Keratinocyte (primary cell): Measurements from ENCODE around the gene AUH. TPM values are rescaled to one million over a fixed set of nuclear protein-coding genes. Genes with fewer than 3 reads are reported as not detected.

Source experiments
- DNase-seq: peaks from one replicate; pipeline ENCODE4 v3.0.0-alpha.2; 2011; ENCODE audit warnings: low read depth, missing footprints, low spot score
- FAIRE-seq: peaks from 2 replicates; lab custom pipeline; 2011; peaks lifted over from hg19 to GRCh38; lab: Jason Lieb, UNC
- H2AFZ ChIP-seq: 2 replicates; pipeline ENCODE4 v1.6.0; 2012; ENCODE audit warnings: low read length, control low read depth, inconsistent platforms; ENCODE audit not compliant: control insufficient read depth
- H3K27ac ChIP-seq: 2 replicates; pipeline ENCODE4 v1.5.1; 2011; ENCODE audit warnings: low read length; ENCODE audit not compliant: control insufficient read depth, insufficient read depth
- H3K27me3 ChIP-seq: 3 replicates; pipeline ENCODE4 v1.6.0; 2011; ENCODE audit warnings: low read length; ENCODE audit not compliant: control insufficient read depth, insufficient read depth; ENCODE audit errors: extremely low read depth
- H3K36me3 ChIP-seq, 2 experiments: 2 replicates in 1 of 2; 3 replicates in 1 of 2; pipeline ENCODE4 v1.5.1; 2011; ENCODE audit warnings: low read length in 2 of 2, mild to moderate bottlenecking in 1 of 2; ENCODE audit not compliant: control insufficient read depth in 2 of 2, insufficient read depth in 2 of 2; ENCODE audit errors: extremely low read depth in 1 of 2
- H3K4me1 ChIP-seq: 3 replicates; pipeline ENCODE4 v1.5.1; 2011; ENCODE audit warnings: low read length; ENCODE audit not compliant: control insufficient read depth, insufficient read depth; ENCODE audit errors: extremely low read depth
- H3K4me2 ChIP-seq: 3 replicates; pipeline ENCODE4 v1.6.0; 2011; ENCODE audit warnings: low read depth, low read length; ENCODE audit not compliant: control insufficient read depth, insufficient read depth; ENCODE audit errors: extremely low read depth
- H3K4me3 ChIP-seq, 3 experiments: fragments of 200-600 bp in 1 of 3; sonication (generic) in 1 of 3; 2 replicates in 2 of 3; 3 replicates in 1 of 3; pipeline ENCODE4 v1.5.1; 2011 to 2016; ENCODE audit warnings: low read length in 3 of 3, mild to moderate bottlenecking in 3 of 3, control low read depth in 2 of 3, inconsistent platforms in 1 of 3, low read depth in 1 of 3, mixed read lengths in 1 of 3, mixed run types in 1 of 3, moderate library complexity in 1 of 3; ENCODE audit not compliant: control insufficient read depth in 2 of 3, insufficient read depth in 2 of 3; ENCODE audit errors: extremely low read depth in 1 of 3
- H3K79me2 ChIP-seq: 2 replicates; pipeline ENCODE4 v1.6.0; 2012; ENCODE audit warnings: low read length; ENCODE audit not compliant: control insufficient read depth, insufficient read depth
- H3K9ac ChIP-seq: 3 replicates; pipeline ENCODE4 v1.6.0; 2011; ENCODE audit warnings: low read length; ENCODE audit not compliant: control insufficient read depth, insufficient read depth; ENCODE audit errors: extremely low read depth
- H3K9me1 ChIP-seq: 3 replicates; pipeline ENCODE4 v1.6.0; 2011; ENCODE audit warnings: low read length; ENCODE audit not compliant: control insufficient read depth, insufficient read depth; ENCODE audit errors: extremely low read depth
- H3K9me3 ChIP-seq: 2 replicates; pipeline ENCODE4 v1.5.1; 2012; ENCODE audit warnings: low read depth, low read length; ENCODE audit not compliant: control insufficient read depth
- H4K20me1 ChIP-seq: 3 replicates; pipeline ENCODE4 v1.6.0; 2011; ENCODE audit warnings: low read length; ENCODE audit not compliant: control insufficient read depth, insufficient read depth; ENCODE audit errors: extremely low read depth
- CTCF ChIP-seq, 3 experiments: IDR thresholded peaks in 1 of 3; conservative IDR thresholded peaks in 1 of 3; optimal IDR thresholded peaks in 1 of 3; 2 replicates in 2 of 3; 3 replicates in 1 of 3; pipeline versions ENCODE3 to v1.5.1; 2011; ENCODE audit warnings: low read length in 3 of 3, mild to moderate bottlenecking in 3 of 3, moderate library complexity in 2 of 3, control low read depth in 1 of 3, inconsistent platforms in 1 of 3; ENCODE audit not compliant: insufficient read depth in 2 of 3; ENCODE audit errors: extremely low read depth in 1 of 3
- EZH2 ChIP-seq: IDR thresholded peaks from one replicate; pipeline ENCODE4 v1.6.1; 2012; ENCODE audit warnings: inconsistent platforms, mild to moderate bottlenecking, low read length, moderate library complexity
- dilution Hi-C: fragments of 300-500 bp; cut with MboI; formaldehyde crosslinking; loops from one replicate; pipeline ENCODE4 v1.7.0; 2020; ENCODE audit warnings: low sequenced_read_pairs; ENCODE audit not compliant: extremely low pct_ligation_motif_present
- polyA plus RNA-seq, 5 experiments: library from polyadenylated mRNA; depleted of rRNA in 3 of 5; stranded (reverse) in 3 of 5; stranded (forward) in 1 of 5; unstranded in 1 of 5; fragments of >200 nt; gene quantifications; 1 replicate in 1 of 5; 2 replicates in 3 of 5; 3 replicates in 1 of 5; pipeline versions ENCODE4 v1.2.1 to v1.2.3, GENCODE V29; 2011 to 2012; ENCODE audit warnings: missing spikeins in 2 of 5, low read depth in 1 of 5, low replicate concordance in 1 of 5

The AUH gene
- polyA plus RNA-seq, 1 donor (not counting 4 experiments of a cell fraction or from before 2014, with no cell fraction given) = 5.5 TPM

GRCh38 chr9:91248707-91249106 lies 113.0 kb downstream of the AUH start:
- FAIRE-seq (no peak), DNase-seq (no peak)
- no peaks in the 10 kb centered on the region for H4K20me1 ChIP-seq
- H3K9me1 ChIP-seq = peaks cover 2% of the 10 kb centered on the region
- H3K36me3 ChIP-seq = no peaks in the 10 kb centered on the region
- peaks cover 7% of the 10 kb centered on the region for H3K4me1 ChIP-seq
- H3K27me3 ChIP-seq = no peaks in the 10 kb centered on the region
- dilution Hi-C loops = no loop called here
- H3K4me2 ChIP-seq = no peak overlapping the region
- TF ChIP-seq EZH2 (no peak), CTCF (optimal IDR thresholded peaks at IDR 0.05 in 1 of 3, IDR thresholded peaks at IDR 0.05 in 1 of 3, conservative IDR thresholded peaks at IDR 0.05 in 1 of 3; ENCODE audit: extremely low read depth in 1 of 3, insufficient read depth in 2 of 3, low read length in 3 of 3) (no peak)
- H3K79me2 ChIP-seq = no peaks in the 10 kb centered on the region
- H3K9me3 ChIP-seq = no peaks in the 10 kb centered on the region
- no peak overlapping the region for H3K4me3 ChIP-seq
- H2AFZ ChIP-seq = no peak overlapping the region
- no peak overlapping the region for H3K9ac ChIP-seq
- H3K27ac ChIP-seq = no peak overlapping the region

GRCh38 chr9:91247278-91247677 lies 114.4 kb downstream of the AUH start:
- Histone ChIP-seq H3K27me3 (no peaks in the 10 kb centered on the region), H3K9me1 (peaks cover 2% of the 10 kb centered on the region), H3K79me2 (no peaks in the 10 kb centered on the region), H3K27ac (no peak overlapping the region), H3K9me3 (no peaks in the 10 kb centered on the region), H3K4me3 (no peak overlapping the region), H2AFZ (no peak overlapping the region), H3K9ac (no peak overlapping the region), H4K20me1 (no peaks in the 10 kb centered on the region), H3K4me2 (no peak overlapping the region), H3K36me3 (no peaks in the 10 kb centered on the region), H3K4me1 (peaks cover 7% of the 10 kb centered on the region)
- FAIRE-seq (no peak), DNase-seq (no peak)
- TF ChIP-seq CTCF (optimal IDR thresholded peaks at IDR 0.05 in 1 of 3, IDR thresholded peaks at IDR 0.05 in 1 of 3, conservative IDR thresholded peaks at IDR 0.05 in 1 of 3; ENCODE audit: extremely low read depth in 1 of 3, insufficient read depth in 2 of 3, low read length in 3 of 3) (no peak), EZH2 (no peak)
- dilution Hi-C loops = no loop called here
